Measurements from ENCODE around the gene GMEB2. TPM values are rescaled to one million over a fixed set of nuclear protein-coding genes. Genes with fewer than 3 reads are reported as not detected.

The GMEB2 gene
- total RNA-seq, 1 donor from 2014 or later = 4.5 TPM

DNA sequence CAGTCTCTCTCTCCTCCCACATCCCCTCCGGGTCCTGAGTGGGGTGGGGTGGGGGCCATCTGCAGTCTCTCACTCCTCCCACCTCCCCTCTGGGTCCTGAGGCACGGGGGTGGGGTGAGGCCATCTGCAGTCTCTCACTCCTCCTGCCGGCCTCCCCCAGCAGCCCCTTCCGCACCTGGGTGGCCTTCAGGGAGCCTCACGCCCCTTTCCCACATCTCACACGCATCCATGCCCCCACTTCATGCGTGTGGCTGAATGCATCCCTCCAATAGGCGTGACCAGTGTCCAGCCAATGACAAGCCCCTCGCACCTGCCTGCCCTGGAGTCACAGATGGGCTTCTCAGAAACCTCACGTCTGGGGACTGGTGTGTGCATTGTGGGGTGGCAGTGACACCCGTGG, 78.4 kb downstream of the GMEB2 start:
- ATAC-seq (no peak), DNase-seq (ENCODE audit: low spot score) (no peak)

DNA sequence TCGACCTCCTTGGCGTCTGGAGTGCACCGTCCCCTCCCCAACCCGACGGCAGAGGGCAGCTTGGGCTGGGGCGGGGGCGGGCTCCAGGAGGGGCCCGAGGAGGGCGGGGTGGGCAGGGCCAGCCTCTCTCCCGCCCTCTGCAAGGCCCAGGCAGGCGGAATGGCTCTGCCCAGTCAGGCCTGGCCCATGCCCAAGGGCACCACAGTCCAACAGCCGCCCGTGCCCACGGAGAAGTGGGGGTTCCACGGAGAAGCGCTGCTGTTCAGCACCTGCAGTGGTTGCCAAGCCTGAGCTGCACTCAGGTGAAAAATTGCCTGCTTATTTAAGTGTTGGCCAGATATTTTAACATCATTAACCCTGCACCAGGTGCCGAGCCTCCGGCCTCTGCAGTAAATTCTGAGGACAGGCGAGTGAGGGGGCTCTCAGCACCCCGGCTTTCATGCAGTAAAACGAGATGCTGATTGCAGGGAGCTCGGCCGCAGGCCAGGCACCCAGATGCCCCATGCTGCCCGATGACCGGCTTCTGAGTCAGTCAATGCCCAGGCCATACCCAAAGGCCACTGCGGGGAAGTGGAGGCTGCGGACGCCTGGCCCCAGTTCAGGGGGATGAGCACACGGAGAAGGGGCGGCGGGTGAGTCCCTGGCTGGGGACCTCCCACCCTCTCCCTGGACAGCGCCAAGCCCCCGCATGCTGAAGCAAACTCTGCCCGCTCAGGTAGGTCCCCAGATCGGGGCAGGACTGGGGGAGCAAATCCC, 79.0 kb downstream of the GMEB2 start, which contains the start of gene SRMS:
TSS of gene SRMS (minus strand) at position 25 of the 756 bp plus-strand sequence. CDS start 286 bp downstream, outside the sequence.
- DNase-seq (ENCODE audit: low spot score) (no peak), ATAC-seq (peak; percentile 34)

DNA sequence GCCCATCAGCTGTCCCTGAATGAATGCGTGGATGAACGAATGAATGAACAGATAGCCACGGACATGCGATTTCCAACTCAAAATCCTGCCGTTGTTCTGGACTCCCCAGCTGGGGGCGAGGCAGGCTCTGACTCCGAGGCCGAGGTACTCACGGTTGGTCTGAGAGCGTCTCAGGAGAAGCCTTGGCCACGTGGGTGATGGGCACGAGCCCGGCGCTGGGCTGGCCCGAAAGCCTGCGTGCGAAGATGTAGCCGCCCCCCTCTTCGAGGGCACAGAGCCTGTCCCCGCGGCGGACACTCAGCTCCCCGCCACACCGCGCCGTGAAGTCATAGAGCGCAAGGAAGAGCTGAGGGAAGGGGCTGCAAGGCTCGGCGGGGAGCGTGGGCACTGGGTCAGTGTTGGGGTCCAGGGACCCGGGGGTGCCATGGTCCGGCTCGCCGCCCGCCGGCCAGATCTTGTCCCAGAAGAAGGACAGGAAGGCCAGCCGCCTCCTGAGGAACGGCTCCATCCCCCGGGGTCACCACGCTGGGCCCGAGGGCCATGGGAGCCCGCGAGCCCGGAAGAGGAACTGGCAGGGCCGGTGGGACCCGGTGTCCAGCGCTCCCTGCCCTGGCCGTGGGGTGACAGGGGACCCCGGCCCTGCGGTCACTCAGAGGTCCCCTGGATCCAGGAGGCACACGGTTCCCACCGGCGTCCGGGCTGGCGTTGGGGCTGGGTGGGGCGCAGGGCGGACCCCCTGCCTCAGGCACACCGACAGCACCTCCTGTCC, 79.8 kb downstream of the GMEB2 start:
- ATAC-seq (no peak), DNase-seq (ENCODE audit: low spot score) (no peak)

DNA sequence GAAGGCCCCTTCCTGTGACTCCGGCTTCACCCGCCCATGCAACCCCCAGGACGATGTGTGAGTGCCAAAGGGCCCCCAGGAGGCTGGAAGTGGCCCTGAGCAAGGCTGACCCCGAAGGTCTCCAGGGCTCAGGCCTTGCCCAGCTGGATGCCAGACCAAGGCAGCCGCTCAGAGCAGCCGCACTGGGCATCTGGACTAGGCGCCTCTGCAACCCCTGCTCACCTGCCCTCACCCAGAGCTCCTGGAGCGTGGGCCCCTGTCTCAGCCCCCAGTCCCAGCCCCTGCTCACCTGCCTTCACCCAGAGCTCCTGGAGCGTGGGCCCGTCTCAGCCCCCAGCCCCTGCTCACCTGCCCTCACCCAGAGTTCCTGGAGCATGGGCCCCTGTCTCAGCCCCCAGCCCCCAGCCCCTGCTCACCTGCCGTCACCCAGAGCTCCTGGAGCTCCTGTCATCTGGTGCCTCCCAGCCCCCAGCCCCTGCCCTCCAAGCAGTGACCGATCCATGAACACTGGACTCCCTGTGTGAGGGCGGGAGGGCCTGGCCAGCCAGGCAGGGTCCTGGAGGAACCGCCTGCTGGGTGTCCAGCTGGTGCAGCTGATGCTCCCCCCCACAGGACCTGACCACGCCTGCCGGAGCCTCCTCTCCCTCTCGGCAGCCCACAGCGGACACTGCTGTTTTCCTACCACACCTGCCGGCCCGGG, 80.5 kb downstream of the GMEB2 start:
- DNase-seq (ENCODE audit: low spot score) (no peak), ATAC-seq (no peak)

DNA sequence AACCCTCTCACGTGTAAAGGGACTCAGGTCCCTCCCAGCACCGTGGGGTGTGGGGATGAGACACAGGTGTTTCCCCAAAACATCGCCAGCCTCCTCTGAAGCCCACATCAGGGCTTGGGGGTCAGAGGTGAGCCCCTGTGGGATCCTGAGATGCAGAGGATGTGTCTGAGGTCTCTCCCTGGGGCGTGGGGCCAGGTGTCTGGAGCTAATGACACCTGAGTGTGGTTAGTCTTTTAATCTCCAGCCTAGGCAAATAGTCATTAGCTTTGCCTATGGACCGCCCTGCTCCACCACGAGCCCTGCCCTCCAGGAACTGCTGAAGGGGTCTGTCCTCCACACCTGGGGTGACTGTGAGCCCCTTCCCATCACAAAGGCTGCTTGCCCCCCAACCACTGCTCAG, 81.1 kb downstream of the GMEB2 start:
- DNase-seq (ENCODE audit: low spot score) = no peak

DNA sequence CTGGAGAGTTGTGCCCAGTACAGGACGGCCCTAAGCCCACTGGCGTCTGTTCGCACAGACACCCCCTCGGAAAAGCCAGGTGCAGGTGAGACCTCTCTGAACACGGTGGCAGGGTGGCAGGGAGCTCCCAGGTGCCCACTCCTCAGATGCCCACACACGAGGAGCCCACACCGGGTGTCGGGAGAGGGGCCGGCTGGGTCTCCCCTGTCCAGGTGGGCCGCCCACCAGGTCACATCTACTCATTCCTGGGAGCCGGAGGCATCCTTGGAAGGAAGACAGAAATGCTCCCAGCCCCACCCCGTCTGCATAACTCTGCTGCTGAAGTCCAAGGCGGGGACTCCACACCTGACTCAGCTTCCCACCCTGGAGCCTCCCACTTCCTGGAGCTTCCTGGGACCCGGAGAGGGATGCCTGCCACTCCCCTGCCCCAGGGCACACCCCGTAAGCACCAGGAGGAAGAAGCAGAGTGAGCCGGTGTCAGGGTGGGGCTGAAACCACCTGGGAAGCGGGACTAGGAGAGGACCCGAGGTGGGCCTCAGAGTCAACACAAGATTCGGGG, 81.9 kb downstream of the GMEB2 start:
- no peak for DNase-seq (ENCODE audit: low spot score)
- no peak for ATAC-seq

More for the DNA sequence above, 81.1 kb downstream of the GMEB2 start:
- ATAC-seq = no peak

DNA sequence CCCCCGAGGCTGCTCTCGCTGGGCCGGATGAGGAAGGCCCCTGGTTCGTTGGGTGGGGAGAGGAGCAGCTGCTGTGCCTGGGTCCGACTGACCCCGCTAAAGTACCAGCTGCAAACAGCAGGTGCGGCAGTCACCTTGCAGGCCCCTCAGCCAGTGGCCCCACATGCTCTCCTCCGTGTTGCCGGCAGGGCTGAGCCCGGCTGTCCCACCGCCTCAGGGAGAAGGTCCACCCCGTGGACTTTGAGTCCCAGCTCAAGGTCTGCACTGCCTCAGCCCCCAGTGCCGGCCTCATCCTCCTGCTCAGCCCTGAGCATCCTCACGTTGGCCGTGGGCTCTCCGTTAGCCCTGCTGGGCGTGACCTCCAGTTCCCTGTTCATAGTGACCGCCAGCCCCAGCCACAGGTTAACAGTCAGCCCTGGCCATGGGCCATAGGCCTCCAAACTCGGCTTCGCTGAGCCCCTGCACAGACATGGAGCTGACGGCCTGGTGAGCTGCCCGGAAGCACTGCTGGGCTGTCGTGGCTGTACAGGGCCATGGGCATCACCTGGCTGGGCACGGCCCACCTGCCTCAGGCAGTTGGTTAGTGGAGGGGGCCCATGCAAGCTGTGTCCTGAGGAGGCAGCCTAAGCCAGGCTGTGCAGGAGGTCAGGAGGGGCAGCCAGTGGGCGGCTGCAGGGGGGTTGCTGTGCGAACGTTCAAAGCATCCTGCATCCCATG, 82.5 kb downstream of the GMEB2 start:
- ATAC-seq (no peak), DNase-seq (ENCODE audit: low spot score) (no peak)

DNA sequence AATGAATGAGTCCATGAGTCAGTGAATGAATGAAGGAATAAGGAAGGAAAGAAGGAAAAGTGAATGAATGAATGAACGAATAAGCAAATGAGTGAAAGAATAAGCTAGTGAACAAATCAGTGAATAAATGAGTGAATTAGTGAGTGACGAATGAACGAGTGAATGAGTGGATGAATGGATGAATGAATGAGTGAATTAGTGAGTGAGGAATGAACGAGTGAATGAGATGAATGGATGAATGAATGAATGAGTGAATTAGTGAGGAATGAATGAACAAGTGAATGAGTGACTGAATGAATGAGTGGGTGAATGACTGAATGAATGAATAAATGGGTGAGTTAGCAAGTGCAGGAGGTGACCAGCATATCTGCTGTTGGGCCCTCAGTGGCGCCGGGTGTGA, 83.2 kb downstream of the GMEB2 start:
- ATAC-seq (no peak), DNase-seq (ENCODE audit: low spot score) (no peak)

DNA sequence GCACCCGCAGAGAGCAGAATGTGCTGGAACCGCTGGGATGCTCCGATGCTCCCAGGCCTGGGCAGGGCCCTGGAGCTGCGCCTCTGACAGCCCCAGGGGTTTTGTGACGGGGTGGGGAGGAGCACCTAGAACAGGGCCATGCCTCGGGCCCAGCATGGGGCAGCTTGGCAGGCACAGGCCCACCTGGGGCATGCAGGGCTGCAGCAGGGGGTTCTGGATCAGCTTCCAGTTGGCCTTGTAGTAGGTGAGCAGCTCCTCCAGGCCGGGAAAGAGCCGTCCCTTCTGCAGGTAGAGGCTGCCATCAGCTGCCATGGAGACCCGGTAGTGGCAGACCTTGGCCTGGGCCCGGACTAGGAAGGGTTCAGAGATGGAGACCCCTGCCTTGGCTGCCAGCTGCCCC, 83.8 kb downstream of the GMEB2 start:
- DNase-seq (ENCODE audit: low spot score) (no peak), ATAC-seq (no peak)

DNA sequence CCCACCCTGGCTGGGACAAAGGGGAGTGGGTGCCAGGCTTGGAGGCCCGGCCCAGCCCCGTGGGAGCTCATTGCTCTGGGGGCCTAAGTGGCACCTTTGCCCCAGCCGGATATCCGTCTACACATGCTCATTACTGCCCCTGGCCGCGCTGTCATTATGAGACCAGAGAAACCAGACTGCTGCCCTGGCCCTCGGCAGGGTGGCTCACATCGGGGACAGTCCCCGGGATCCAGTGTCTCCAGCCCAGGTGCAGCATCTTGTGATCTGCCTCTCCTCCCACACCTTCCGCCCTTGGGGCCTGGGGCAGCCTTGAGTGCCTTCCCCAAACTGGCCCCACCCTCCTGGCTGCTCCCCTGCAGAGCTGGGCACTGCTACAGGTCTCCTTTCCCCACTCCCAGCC, 84.2 kb downstream of the GMEB2 start:
- DNase-seq (ENCODE audit: low spot score) = no peak
- ATAC-seq = no peak

DNA sequence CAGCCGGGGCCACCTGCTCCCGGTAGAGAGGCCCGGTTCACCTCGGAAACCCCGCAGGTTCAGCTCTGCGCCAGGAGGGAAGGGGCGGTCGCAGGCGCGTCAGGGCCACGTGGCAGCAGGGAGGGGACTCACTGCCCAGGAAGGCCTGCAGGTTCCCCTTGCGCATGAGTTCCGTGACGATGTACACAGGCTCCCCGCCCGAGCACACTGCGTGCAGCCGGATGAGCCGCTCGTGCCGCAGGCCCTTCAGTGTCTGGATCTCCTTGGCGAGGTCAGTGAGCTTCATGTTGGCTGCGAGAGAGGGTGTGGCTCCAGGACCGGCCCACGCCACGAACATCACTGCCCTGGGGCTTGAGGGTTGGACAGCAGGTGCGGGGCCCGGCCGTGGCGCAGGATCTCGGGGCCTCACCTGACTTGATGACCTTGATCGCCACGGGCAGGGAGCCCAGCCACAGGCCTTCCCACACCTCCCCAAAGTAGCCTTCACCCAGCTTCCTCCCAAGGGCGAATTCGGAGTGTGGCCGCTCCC, 84.8 kb downstream of the GMEB2 start:
- no peak for ATAC-seq
- no peak for DNase-seq (ENCODE audit: low spot score)

DNA sequence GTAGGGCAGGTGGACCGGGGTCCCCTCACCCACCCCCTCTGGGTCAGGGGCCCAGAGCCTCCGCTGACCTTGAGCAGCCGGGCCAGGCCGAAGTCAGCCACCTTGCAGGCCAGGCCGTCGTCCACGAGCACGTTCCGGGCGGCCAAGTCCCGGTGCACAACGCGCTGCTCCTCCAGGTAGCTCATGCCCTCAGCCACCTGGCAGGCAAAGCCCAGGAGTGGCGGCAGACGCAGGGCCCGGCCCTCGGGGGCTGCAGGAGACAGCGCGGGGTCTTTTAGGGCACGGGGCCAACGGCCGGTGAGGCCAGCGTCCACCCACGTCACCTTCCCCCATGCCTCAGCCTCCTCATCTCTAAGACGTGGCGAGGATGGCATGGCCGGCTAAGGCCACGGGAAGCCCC, 85.5 kb downstream of the GMEB2 start:
- no peak for DNase-seq (ENCODE audit: low spot score)
- ATAC-seq = no peak

DNA sequence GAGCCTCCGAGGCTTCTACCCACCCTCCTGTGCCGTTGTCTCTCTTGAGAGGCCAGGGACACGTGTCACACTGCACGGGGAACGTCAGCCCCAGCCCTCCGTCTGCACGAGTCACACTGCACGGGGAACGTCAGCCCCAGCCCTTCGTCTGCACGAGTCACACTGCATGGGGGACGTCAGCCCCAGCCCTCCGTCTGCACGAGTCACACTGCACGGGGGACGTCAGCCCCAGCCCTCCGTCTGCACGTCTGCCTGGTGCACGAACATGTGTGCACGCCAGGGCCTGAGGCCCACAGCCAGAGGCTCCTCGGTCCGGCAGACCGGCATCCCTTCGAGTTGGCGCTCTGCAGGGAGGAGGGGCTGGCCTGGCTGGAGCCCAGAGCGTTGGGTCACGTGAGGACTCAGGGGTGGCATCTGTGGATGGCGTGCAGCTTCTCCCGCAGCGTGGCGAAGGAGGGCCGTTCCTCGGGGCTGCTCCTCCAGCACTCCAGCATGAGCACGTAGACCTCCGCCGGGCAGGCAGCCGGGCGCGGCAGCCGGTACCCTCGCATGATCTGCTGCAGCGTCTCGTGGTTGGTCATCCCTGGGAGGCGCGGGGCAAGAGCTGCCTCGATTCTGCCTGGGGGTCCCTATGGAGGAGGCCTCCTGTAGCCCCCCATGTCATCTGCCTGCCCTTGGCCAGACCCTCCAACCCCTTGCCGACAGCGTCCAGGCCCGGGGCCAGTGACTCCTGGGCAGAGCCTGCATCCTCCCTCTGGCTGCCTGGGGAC, 86.3 kb downstream of the GMEB2 start:
- ATAC-seq = no peak

DNA sequence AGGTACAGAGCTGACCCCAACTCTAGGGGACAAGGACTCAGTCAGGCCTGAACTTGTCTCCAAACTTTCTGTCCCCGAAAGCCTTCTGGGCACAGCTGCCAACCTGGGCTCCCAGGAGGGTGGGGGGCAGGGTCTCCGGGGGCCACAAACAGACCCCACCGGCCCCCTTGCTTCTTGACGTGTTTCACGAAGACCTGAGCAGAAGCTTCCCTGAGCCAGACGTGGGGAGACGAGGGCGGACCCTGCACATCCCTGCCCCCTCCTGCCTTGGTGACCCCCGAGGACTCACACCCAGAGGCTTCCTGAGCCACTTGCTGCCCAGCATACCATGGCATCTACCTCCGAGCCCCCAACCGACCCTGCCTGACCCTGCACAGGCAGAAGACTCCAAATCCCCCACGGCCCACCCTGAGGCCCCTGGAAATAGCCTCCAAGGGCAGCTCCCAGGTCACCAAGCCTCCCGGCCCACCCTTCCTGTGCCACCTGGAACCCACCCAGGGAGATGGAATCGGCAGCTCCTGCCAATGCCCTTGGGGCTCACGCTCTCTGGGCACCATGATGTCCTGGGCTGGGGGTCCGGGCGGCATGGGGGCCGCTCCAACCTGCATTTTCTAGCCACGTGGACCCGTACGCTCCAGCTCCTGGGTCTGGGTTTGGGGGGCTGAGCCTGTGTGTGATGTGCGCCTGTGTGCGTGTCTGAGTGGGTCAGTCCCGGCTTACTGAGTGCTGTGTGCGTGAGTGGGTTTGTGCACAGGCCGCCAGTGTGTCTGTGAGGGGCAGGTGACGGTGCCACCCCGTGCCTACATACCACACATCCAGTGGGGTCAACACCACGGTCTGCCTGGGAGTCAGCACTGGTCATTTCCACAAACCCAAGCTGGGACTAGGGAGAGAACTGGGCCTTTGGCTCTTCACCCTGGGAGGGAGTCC, 87.2 kb downstream of the GMEB2 start:
- no peak for DNase-seq (ENCODE audit: low spot score)

More for the DNA sequence above, 86.3 kb downstream of the GMEB2 start:
- DNase-seq (ENCODE audit: low spot score) = no peak

DNA sequence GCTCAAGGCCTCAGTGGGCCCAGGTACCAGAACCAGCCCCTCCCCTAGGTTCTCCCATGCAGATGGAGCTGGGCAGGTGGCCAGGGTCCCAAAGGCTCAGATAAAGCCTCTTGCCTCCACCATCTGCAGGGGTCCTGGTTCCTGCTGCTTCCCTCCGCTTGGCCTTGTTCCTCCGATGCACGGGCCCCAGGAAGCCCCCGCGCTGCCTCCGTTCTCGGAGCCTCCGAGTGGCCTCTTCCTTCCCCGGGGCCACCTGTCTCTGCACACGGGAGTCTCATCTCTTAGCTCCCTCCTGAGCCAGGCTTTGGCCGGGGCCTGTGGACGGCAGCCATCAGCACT, 87.8 kb downstream of the GMEB2 start:
- ATAC-seq (no peak), DNase-seq (ENCODE audit: low spot score) (no peak)

More for the DNA sequence above, 87.2 kb downstream of the GMEB2 start:
- no peak for ATAC-seq

DNA sequence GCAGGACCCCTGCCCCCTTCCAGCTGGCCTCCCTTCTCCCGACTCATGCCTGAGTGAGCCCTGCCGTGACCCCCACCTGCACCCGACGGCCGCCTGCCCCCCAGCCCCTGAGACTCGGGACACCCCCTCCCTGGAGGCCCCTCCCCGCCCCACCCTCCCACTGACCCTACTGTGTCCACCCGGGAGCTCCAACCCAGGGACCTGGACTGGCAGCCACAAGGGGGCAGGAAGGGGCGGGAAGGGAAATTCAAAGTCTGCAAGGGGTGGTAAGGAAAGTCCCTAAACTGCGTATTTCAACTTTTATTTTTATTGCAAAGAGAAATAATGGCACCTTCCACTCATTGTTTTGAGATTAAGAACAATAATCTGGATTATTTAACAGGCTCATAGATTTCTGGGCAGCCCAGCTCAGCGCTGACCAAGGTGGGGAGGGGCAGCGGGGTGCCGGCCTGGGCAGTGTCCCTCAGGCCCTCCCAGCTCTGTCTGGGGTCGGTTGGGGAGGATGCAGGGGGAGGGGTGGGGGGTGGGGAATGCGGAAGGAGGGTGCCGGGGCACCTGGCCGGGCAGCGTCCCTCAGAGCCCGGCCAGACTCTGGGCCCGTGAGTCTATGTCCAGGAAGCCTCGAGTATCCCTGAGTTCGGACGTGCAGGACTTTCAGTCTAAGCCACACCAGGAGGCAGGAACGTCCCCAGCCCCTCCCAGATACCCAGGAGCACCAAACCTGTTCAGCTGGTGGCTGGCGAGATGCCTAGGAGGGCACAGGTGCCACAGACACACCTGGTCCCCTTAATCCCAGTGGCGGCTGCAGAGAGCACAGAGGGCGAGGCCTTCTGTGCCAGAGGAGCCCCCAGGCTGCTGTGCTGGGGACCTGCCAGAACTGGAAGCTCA, 88.5 kb downstream of the GMEB2 start:
- DNase-seq (ENCODE audit: low spot score) (no peak), ATAC-seq (peak; percentile 15)

All from left lobe of liver (tissue), 2 donors.